ENCODE data around the gene FAM72A.
"Not testable (repeated sequence)": the region's sequence is repeated elsewhere in the genome, so short reads cannot be mapped to it uniquely, and the experiment has no call there.

The FAM72A gene

GRCh38 chr1:206203364-206204158 lies 922 bp upstream of the FAM72A start, which contains the start of gene SRGAP2:
SRGAP2 (plus strand) TSS chr1:206203541; CDS start chr1:206205971, 2,430 bp downstream.
- H3K27ac ChIP-seq (replicated peaks; ENCODE audit: low read length): peak within 1 kb of the TSS; percentile 71
- not testable (repeated sequence) for H3K36me3 ChIP-seq (replicated peaks in 1 of 2; ENCODE audit: control insufficient read depth in 2 of 2, insufficient read depth in 2 of 2, low read length in 2 of 2); H2BK15ac ChIP-seq (ENCODE audit: low read length); H3K4ac ChIP-seq (ENCODE audit: low read length); H3K23ac ChIP-seq (ENCODE audit: low read depth, low read length, poor library complexity); H4K91ac ChIP-seq (ENCODE audit: low read depth, low read length, poor library complexity); H2BK12ac ChIP-seq (ENCODE audit: low read length); H3K79me1 ChIP-seq (ENCODE audit: low read depth, low read length); H3K27me3 ChIP-seq (ENCODE audit: control insufficient read depth in 3 of 3, insufficient read depth in 3 of 3, low read depth in 1 of 3, low read length in 3 of 3); H2BK5ac ChIP-seq (ENCODE audit: low read length); H3K14ac ChIP-seq (ENCODE audit: low read length); H3K9me3 ChIP-seq (replicated peaks in 1 of 2; ENCODE audit: control insufficient read depth in 2 of 2, insufficient read depth in 1 of 2, low read depth in 1 of 2, low read length in 2 of 2); H4K8ac ChIP-seq (ENCODE audit: low read depth, low read length); H3K4me1 ChIP-seq (ENCODE audit: control insufficient read depth in 2 of 2, insufficient read depth in 1 of 2, low read depth in 1 of 2, low read length in 2 of 2); H2AK5ac ChIP-seq (ENCODE audit: low read depth, low read length); H2BK120ac ChIP-seq (ENCODE audit: low read depth, low read length); H3K18ac ChIP-seq (ENCODE audit: low read length)
- WGBS, 2 donors (ENCODE audit: extremely low coverage in 2 of 2, insufficient read length in 2 of 2, insufficient replicate concordance in 1 of 2): no CpG with 5 or more reads among the region's 63 CpGs
- H3K4me3 ChIP-seq (ENCODE audit: low read length in 2 of 2): peak within 1 kb of the TSS; percentile 52 to 78
- H3K9ac ChIP-seq (ENCODE audit: low read depth, low read length, poor library complexity): peak within 1 kb of the TSS; percentile 81
- peak within 1 kb of the TSS; percentile 25 for H3K4me2 ChIP-seq (ENCODE audit: insufficient read depth, low read length, poor library complexity, severe bottlenecking)
- peak within 1 kb of the TSS; percentile 64 for H2AFZ ChIP-seq (ENCODE audit: low read length)
- DNase-seq (ENCODE audit: low spot score): peak; percentile 41

DNA sequence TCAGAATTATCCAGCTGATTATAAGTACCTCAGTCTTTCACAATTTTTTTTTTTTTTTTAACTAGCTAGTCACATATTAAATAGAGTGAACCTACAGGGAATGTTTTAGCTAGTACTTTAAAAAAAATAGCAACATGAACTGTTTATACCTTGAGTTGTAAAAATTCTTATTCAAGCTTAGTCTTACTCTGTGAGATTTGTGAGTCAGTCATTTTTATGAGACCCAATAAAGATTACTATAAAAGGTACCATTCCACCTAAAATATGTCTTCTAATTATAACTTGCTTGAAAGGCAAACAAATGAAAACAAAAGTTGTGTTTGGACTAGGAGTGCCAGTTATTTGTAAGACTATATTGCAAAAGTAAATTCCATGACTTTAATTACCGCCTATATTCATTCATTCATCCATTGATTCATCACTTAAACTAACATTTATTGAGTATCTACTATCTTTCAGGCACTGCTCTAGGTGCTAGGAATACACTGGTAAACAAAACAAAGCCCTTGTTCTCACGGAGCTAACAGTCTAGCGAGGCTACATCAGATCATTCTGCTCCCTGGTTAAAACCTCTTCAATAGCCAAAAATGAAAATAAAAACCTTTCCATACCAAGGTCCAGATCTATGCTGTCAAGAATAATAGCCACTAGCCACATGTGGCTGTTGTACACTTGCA lies 5.8 kb downstream of the FAM72A start:
- not testable (repeated sequence) for H2BK15ac ChIP-seq (ENCODE audit: low read length); H3K9ac ChIP-seq (ENCODE audit: low read depth, low read length, poor library complexity); H3K4me3 ChIP-seq (ENCODE audit: low read length in 2 of 2); H3K27me3 ChIP-seq (ENCODE audit: control insufficient read depth in 3 of 3, insufficient read depth in 3 of 3, low read depth in 1 of 3, low read length in 3 of 3); H4K8ac ChIP-seq (ENCODE audit: low read depth, low read length); H3K14ac ChIP-seq (ENCODE audit: low read length); H2BK120ac ChIP-seq (ENCODE audit: low read depth, low read length); H3K18ac ChIP-seq (ENCODE audit: low read length); H3K79me1 ChIP-seq (ENCODE audit: low read depth, low read length); H2BK12ac ChIP-seq (ENCODE audit: low read length); H3K36me3 ChIP-seq (replicated peaks in 1 of 2; ENCODE audit: control insufficient read depth in 2 of 2, insufficient read depth in 2 of 2, low read length in 2 of 2); H3K9me3 ChIP-seq (replicated peaks in 1 of 2; ENCODE audit: control insufficient read depth in 2 of 2, insufficient read depth in 1 of 2, low read depth in 1 of 2, low read length in 2 of 2); H2AFZ ChIP-seq (ENCODE audit: low read length); H3K27ac ChIP-seq (replicated peaks; ENCODE audit: low read length); H3K4ac ChIP-seq (ENCODE audit: low read length); H4K91ac ChIP-seq (ENCODE audit: low read depth, low read length, poor library complexity); H3K4me1 ChIP-seq (ENCODE audit: control insufficient read depth in 2 of 2, insufficient read depth in 1 of 2, low read depth in 1 of 2, low read length in 2 of 2); H3K4me2 ChIP-seq (ENCODE audit: insufficient read depth, low read length, poor library complexity, severe bottlenecking); H2BK5ac ChIP-seq (ENCODE audit: low read length); H3K23ac ChIP-seq (ENCODE audit: low read depth, low read length, poor library complexity); DNase-seq (ENCODE audit: low spot score); H2AK5ac ChIP-seq (ENCODE audit: low read depth, low read length)
- WGBS, 2 donors (ENCODE audit: extremely low coverage in 2 of 2, insufficient read length in 2 of 2, insufficient replicate concordance in 1 of 2): no CpG with 5 or more reads among the region's 3 CpGs

GRCh38 chr1:206195182-206195581 lies 7.5 kb downstream of the FAM72A start:
- no CpG with 5 or more reads among the region's 2 CpGs for WGBS, 2 donors (ENCODE audit: extremely low coverage in 2 of 2, insufficient read length in 2 of 2, insufficient replicate concordance in 1 of 2)
- H3K36me3 ChIP-seq (replicated peaks in 1 of 2; ENCODE audit: control insufficient read depth in 2 of 2, insufficient read depth in 2 of 2, low read length in 2 of 2); H4K8ac ChIP-seq (ENCODE audit: low read depth, low read length): not testable (repeated sequence)

GRCh38 chr1:206186826-206187225 lies 15.8 kb downstream of the FAM72A start:
- not testable (repeated sequence) for H2BK12ac ChIP-seq (ENCODE audit: low read length); H3K79me1 ChIP-seq (ENCODE audit: low read depth, low read length); H4K91ac ChIP-seq (ENCODE audit: low read depth, low read length, poor library complexity); H2BK5ac ChIP-seq (ENCODE audit: low read length); H3K36me3 ChIP-seq (replicated peaks in 1 of 2; ENCODE audit: control insufficient read depth in 2 of 2, insufficient read depth in 2 of 2, low read length in 2 of 2); H3K9me3 ChIP-seq (replicated peaks in 1 of 2; ENCODE audit: control insufficient read depth in 2 of 2, insufficient read depth in 1 of 2, low read depth in 1 of 2, low read length in 2 of 2); H2BK15ac ChIP-seq (ENCODE audit: low read length); H3K4me3 ChIP-seq (ENCODE audit: low read length in 2 of 2); H2AK5ac ChIP-seq (ENCODE audit: low read depth, low read length); H4K8ac ChIP-seq (ENCODE audit: low read depth, low read length); H2BK120ac ChIP-seq (ENCODE audit: low read depth, low read length); H3K4me1 ChIP-seq (ENCODE audit: control insufficient read depth in 2 of 2, insufficient read depth in 1 of 2, low read depth in 1 of 2, low read length in 2 of 2); H3K18ac ChIP-seq (ENCODE audit: low read length); DNase-seq (ENCODE audit: low spot score); H3K9ac ChIP-seq (ENCODE audit: low read depth, low read length, poor library complexity); H3K4ac ChIP-seq (ENCODE audit: low read length); H3K27me3 ChIP-seq (ENCODE audit: control insufficient read depth in 3 of 3, insufficient read depth in 3 of 3, low read depth in 1 of 3, low read length in 3 of 3); H3K27ac ChIP-seq (replicated peaks; ENCODE audit: low read length); H2AFZ ChIP-seq (ENCODE audit: low read length); H3K4me2 ChIP-seq (ENCODE audit: insufficient read depth, low read length, poor library complexity, severe bottlenecking); H3K14ac ChIP-seq (ENCODE audit: low read length); H3K23ac ChIP-seq (ENCODE audit: low read depth, low read length, poor library complexity)
- WGBS, 2 donors (ENCODE audit: extremely low coverage in 2 of 2, insufficient read length in 2 of 2, insufficient replicate concordance in 1 of 2): no CpG with 5 or more reads among the region's 4 CpGs

More at GRCh38 chr1:206195182-206195581, 7.5 kb downstream of the FAM72A start:
- DNase-seq (ENCODE audit: low spot score); H3K4ac ChIP-seq (ENCODE audit: low read length); H4K91ac ChIP-seq (ENCODE audit: low read depth, low read length, poor library complexity); H2BK120ac ChIP-seq (ENCODE audit: low read depth, low read length); H3K79me1 ChIP-seq (ENCODE audit: low read depth, low read length); H2BK15ac ChIP-seq (ENCODE audit: low read length); H2AFZ ChIP-seq (ENCODE audit: low read length); H3K27me3 ChIP-seq (ENCODE audit: control insufficient read depth in 3 of 3, insufficient read depth in 3 of 3, low read depth in 1 of 3, low read length in 3 of 3); H3K18ac ChIP-seq (ENCODE audit: low read length); H3K14ac ChIP-seq (ENCODE audit: low read length); H2AK5ac ChIP-seq (ENCODE audit: low read depth, low read length); H2BK12ac ChIP-seq (ENCODE audit: low read length); H3K27ac ChIP-seq (replicated peaks; ENCODE audit: low read length); H3K9me3 ChIP-seq (replicated peaks in 1 of 2; ENCODE audit: control insufficient read depth in 2 of 2, insufficient read depth in 1 of 2, low read depth in 1 of 2, low read length in 2 of 2); H2BK5ac ChIP-seq (ENCODE audit: low read length); H3K4me3 ChIP-seq (ENCODE audit: low read length in 2 of 2); H3K4me2 ChIP-seq (ENCODE audit: insufficient read depth, low read length, poor library complexity, severe bottlenecking); H3K4me1 ChIP-seq (ENCODE audit: control insufficient read depth in 2 of 2, insufficient read depth in 1 of 2, low read depth in 1 of 2, low read length in 2 of 2); H3K23ac ChIP-seq (ENCODE audit: low read depth, low read length, poor library complexity); H3K9ac ChIP-seq (ENCODE audit: low read depth, low read length, poor library complexity): not testable (repeated sequence)
